ENCODE data around the gene CWC22. TPM values are rescaled to one million over a fixed set of nuclear protein-coding genes. Genes with fewer than 3 reads are reported as not detected.

CWC22 gene
- polyA plus RNA-seq, 1 of the 3 experiments (the other 2 are of a cell fraction): 2.7 TPM

DNA sequence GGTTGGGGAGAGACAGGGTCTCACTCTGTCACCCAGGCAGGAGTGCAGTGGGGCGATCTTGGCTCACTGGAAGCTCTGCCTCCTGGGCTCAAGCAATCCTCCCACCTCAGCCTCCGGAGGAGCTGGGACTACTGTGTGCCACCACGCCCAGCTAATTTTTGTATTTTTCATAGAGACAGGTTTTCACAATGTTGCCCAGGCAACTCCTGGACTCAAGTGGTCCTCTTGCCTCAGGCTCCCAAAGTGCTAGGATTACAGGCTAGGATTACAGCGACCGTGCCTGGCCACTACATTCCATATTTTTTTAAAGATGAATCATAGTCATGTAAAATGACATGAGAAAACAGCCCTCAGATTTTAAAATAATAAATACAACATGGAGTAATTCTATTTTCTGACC, 32.3 kb downstream of the CWC22 start:
- no peaks in the 10 kb centered on the region for H3K27me3 ChIP-seq (ENCODE audit: insufficient read depth)
- H3K4me2 ChIP-seq: no peak overlapping the region
- H3K27ac ChIP-seq (ENCODE audit: low read depth in 2 of 2, low read length in 1 of 2): no peak overlapping the region
- H3K4me3 ChIP-seq (ENCODE audit: low read depth in 2 of 2, low read length in 1 of 2): no peak overlapping the region
- H3F3A ChIP-seq (replicated peaks; ENCODE audit: insufficient read depth): no peaks in the 10 kb centered on the region
- H3K9me3 ChIP-seq: no peaks in the 10 kb centered on the region
- CTCF ChIA-PET: no interaction called here
- no peak for DNase-seq
- H3K36me3 ChIP-seq (replicated peaks in 1 of 2; ENCODE audit: control insufficient read depth in 1 of 2, insufficient read depth in 2 of 2, low read length in 1 of 2): peaks cover 60 to 68% of the 10 kb centered on the region in 2 experiments
- no peaks in the 10 kb centered on the region for H4K20me1 ChIP-seq (ENCODE audit: insufficient read depth)
- POLR2A ChIA-PET: no interaction called here
- no peaks in the 10 kb centered on the region; the same call in 1 of the 2 replicates for H3K79me2 ChIP-seq (ENCODE audit: insufficient read depth)
- no peak overlapping the region for H2AFZ ChIP-seq (ENCODE audit: low read depth)
- 0 out of 2 replicates have a peak, but pooled peaks cover 4% of the 10 kb centered on the region for H3K9me2 ChIP-seq
- no peaks in the 10 kb centered on the region for H3K4me1 ChIP-seq (ENCODE audit: control insufficient read depth in 1 of 2, insufficient read depth in 2 of 2, low read depth in 1 of 2, low read length in 1 of 2)
- no peak overlapping the region for H3K9ac ChIP-seq
- TF ChIP-seq RXRA (IDR thresholded peaks at IDR 0.05; ENCODE audit: borderline replicate concordance, low read depth) (no peak), GABPA (IDR thresholded peaks at IDR 0.05; ENCODE audit: low read depth) (no peak), RCOR1 (IDR thresholded peaks at IDR 0.05; ENCODE audit: low read length) (no peak), ELF1 (IDR thresholded peaks at IDR 0.05) (no peak), MEF2A (IDR thresholded peaks at IDR 0.05; ENCODE audit: borderline replicate concordance, low read depth) (no peak)
- TF ChIP-seq, protein P1, sequence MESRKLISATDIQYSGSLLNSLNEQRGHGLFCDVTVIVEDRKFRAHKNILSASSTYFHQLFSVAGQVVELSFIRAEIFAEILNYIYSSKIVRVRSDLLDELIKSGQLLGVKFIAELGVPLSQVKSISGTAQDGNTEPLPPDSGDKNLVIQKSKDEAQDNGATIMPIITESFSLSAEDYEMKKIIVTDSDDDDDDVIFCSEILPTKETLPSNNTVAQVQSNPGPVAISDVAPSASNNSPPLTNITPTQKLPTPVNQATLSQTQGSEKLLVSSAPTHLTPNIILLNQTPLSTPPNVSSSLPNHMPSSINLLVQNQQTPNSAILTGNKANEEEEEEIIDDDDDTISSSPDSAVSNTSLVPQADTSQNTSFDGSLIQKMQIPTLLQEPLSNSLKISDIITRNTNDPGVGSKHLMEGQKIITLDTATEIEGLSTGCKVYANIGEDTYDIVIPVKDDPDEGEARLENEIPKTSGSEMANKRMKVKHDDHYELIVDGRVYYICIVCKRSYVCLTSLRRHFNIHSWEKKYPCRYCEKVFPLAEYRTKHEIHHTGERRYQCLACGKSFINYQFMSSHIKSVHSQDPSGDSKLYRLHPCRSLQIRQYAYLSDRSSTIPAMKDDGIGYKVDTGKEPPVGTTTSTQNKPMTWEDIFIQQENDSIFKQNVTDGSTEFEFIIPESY (IDR thresholded peaks at IDR 0.05; ENCODE audit: borderline replicate concordance, low read depth): no peak
- WGBS (ENCODE audit: low lambda C conversion rate): 92% methylated on average over 5 of the region's 5 CpGs

- Histone ChIP-seq H3K4me1 (ENCODE audit: control insufficient read depth in 1 of 2, insufficient read depth in 2 of 2, low read depth in 1 of 2, low read length in 1 of 2) (no peaks in the 10 kb centered on the region), H3K27ac (ENCODE audit: low read depth in 2 of 2, low read length in 1 of 2) (no peak overlapping the region; a peak in 1 of 4 replicates), H4K20me1 (ENCODE audit: insufficient read depth) (no peaks in the 10 kb centered on the region), H3K9me2 (no peaks in the 10 kb centered on the region), H3K4me2 (no peak overlapping the region), H3K4me3 (ENCODE audit: low read depth in 2 of 2, low read length in 1 of 2) (no peak overlapping the region), H3K9ac (no peak overlapping the region), H3F3A (replicated peaks; ENCODE audit: insufficient read depth) (peaks cover 24% of the 10 kb centered on the region), H3K36me3 (replicated peaks in 1 of 2; ENCODE audit: control insufficient read depth in 1 of 2, insufficient read depth in 2 of 2, low read length in 1 of 2) (peaks cover 75 to 81% of the 10 kb centered on the region in 2 experiments), H3K79me2 (ENCODE audit: insufficient read depth) (no peaks in the 10 kb centered on the region), H2AFZ (ENCODE audit: low read depth) (no peak overlapping the region), H3K27me3 (ENCODE audit: insufficient read depth) (no peaks in the 10 kb centered on the region), H3K9me3 (no peaks in the 10 kb centered on the region)
- POLR2A ChIA-PET: no interaction called here
- WGBS (ENCODE audit: low lambda C conversion rate): 92% methylated on average over 3 of the region's 3 CpGs
- CTCF ChIA-PET: no interaction called here
- DNase-seq: no peak
- no peak for TF ChIP-seq RAD21 (IDR thresholded peaks at IDR 0.05; ENCODE audit: low read length)
- no peak for TF ChIP-seq FOSL2 (IDR thresholded peaks at IDR 0.05; ENCODE audit: borderline replicate concordance, low read depth)
- no peak for TF ChIP-seq TEAD4 (IDR thresholded peaks at IDR 0.05; ENCODE audit: borderline replicate concordance, insufficient read depth)
- TF ChIP-seq MAX (IDR thresholded peaks at IDR 0.05; ENCODE audit: low read depth): no peak
- TF ChIP-seq GATA2 (CRISPR knock-in tag; IDR thresholded peaks at IDR 0.05): no peak
- TF ChIP-seq RXRA (IDR thresholded peaks at IDR 0.05; ENCODE audit: borderline replicate concordance, low read depth): no peak
- no peak for TF ChIP-seq NFIC (IDR thresholded peaks at IDR 0.05; ENCODE audit: borderline replicate concordance)
- TF ChIP-seq EP300 (IDR thresholded peaks at IDR 0.05; ENCODE audit: borderline replicate concordance in 1 of 2, low read depth in 1 of 2, low read length in 1 of 2): peak in 1 of 2 experiments; percentile 31; a peak in 1 of 4 replicates
- no peak for TF ChIP-seq MEF2A (IDR thresholded peaks at IDR 0.05; ENCODE audit: borderline replicate concordance, low read depth)
- no peak for TF ChIP-seq CTCF (IDR thresholded peaks at IDR 0.05)
- TF ChIP-seq TAF1 (IDR thresholded peaks at IDR 0.05; ENCODE audit: borderline replicate concordance, low read depth, low read length): no peak
- TF ChIP-seq FOXJ3 (CRISPR knock-in tag; IDR thresholded peaks at IDR 0.05): no peak
- no peak for TF ChIP-seq FOXM1 (IDR thresholded peaks at IDR 0.05; ENCODE audit: low read depth)
- peak; percentile 66 for TF ChIP-seq PBX3 (IDR thresholded peaks at IDR 0.05)
- no peak for TF ChIP-seq YY1 (IDR thresholded peaks at IDR 0.05; ENCODE audit: low read depth)
- TF ChIP-seq SMC3 (IDR thresholded peaks at IDR 0.05; ENCODE audit: low read depth, low read length): no peak
- no peak for TF ChIP-seq MXI1 (IDR thresholded peaks at IDR 0.05; ENCODE audit: low read depth, low read length)
- TF ChIP-seq ELF1 (IDR thresholded peaks at IDR 0.05): no peak
- TF ChIP-seq JUND (IDR thresholded peaks at IDR 0.05): 0 out of 2 replicates have a peak, but pooled peaks have one; percentile 30
These were observed 40.2 kb downstream of the CWC22 start for GRCh38 chr2:179966778-179967394.
